GM18868 (cell line): ENCODE measurements around the gene IL32.
"Not testable (repeated sequence)": the region's sequence is repeated elsewhere in the genome, so short reads cannot be mapped to it uniquely, and the experiment has no call there.

ENCODE experiments used
- ATAC-seq: cut with Tn5 transposase; IDR thresholded peaks from one replicate; pipeline ENCODE4 v1.9.1; 2021; ENCODE audit warnings: mild to moderate bottlenecking, moderate library complexity; ENCODE audit not compliant: unreplicated experiment

IL32 gene

DNA sequence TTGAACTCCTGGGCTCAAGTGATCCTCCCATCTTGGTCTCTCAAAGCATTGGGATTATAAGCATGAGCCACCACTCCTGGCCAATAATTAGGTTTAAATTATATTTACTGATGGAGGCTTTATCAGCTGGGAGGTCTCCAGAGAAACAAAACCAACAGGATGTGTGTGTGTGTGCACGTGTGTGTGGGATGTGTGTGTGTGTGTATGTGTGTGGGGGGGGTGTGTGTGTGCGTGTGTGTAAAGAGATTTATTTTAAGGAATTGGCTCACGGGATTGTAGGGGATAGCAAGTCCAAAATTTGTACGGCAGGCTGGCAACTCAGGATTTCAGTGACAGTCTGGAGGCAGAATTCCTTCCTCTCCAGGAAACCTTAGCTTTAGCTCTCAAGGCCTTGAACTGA lies 14.4 kb upstream of the IL32 start:
- no peak for ATAC-seq

DNA sequence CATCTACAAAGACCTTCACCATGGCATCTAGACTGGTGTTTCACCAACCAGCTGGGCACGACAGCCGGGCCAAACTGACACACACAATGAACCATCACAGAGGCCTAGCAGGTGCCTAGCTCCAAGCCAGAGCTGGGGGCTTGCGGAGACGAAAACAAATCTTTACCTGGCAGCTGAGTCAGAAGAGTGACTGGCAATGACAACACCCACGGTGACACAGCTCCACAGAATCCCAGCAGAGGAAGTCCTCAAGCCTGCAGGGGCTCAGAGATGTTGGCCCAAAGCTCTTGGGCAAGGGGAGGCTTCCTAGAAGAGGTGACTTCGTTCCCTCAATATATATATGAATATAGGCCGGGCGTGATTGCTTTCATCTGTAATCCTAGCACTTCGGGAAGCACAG lies 13.9 kb upstream of the IL32 start:
- ATAC-seq, result no peak

GRCh38 chr16:3052571-3053329 lies 12.7 kb upstream of the IL32 start:
- ATAC-seq, result not testable (repeated sequence)

GRCh38 chr16:3053330-3053710 lies 12.1 kb upstream of the IL32 start:
- ATAC-seq, result not testable (repeated sequence)

GRCh38 chr16:3054965-3055733 lies 10.3 kb upstream of the IL32 start:
- no peak for ATAC-seq

DNA sequence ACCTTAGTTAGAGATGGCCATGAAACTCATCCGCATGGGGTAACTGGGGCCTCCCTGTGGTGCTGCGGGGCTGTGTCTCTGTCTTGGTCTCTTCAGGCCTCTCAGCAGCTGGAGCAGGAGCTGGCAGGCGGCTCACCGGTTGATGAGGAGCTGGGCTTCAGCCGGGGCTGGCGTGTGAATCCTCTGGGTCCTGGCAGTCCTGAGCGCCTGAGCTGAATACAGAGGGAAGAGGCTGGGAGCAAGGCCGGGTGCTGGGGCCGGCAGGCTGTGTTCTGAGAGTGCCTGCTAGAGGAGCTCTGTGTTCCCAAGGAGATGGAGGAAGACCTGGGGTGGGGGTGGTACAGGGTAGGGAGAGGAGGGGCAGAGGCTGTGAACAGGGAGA lies 9.7 kb upstream of the IL32 start:
- not testable (repeated sequence) for ATAC-seq

DNA sequence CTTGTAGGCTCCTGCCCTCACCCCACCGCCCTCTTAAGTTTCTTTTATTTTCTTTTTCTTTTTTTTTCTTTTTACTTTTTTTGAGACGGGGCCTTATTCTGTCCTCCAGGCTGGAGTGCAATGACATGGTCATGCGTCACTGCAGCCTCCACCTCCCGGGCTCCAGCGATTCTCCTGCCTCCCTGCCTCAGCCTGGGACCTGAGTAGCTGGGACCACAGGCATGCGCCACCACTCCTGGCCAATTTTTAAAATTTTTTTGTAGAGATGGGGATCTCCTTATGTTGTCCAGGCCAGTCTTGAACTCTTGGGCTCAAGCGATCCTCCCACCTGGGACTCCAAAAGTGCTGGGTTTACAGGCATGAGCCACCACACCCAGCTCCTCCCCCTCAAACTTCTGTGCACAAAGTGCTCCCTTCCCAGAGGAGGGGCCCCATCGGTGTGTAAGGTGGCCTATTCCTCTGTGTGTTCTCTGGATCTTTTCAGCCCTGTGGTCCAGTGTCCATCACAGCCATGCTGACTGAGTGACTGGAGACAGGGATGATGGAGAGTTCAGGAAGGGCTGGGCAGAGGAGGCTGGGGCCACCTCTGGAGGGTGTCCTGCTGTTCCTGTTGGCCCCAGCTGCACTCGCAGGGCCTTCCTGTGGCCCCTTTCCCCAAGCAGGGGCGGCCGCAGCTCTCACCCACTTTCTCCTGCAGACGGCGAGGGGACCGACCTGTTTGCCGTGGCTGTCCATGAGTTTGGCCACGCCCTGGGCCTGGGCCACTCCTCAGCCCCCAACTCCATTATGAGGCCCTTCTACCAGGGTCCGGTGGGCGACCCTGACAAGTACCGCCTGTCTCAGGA lies 8.9 kb upstream of the IL32 start:
- no peak for ATAC-seq

DNA sequence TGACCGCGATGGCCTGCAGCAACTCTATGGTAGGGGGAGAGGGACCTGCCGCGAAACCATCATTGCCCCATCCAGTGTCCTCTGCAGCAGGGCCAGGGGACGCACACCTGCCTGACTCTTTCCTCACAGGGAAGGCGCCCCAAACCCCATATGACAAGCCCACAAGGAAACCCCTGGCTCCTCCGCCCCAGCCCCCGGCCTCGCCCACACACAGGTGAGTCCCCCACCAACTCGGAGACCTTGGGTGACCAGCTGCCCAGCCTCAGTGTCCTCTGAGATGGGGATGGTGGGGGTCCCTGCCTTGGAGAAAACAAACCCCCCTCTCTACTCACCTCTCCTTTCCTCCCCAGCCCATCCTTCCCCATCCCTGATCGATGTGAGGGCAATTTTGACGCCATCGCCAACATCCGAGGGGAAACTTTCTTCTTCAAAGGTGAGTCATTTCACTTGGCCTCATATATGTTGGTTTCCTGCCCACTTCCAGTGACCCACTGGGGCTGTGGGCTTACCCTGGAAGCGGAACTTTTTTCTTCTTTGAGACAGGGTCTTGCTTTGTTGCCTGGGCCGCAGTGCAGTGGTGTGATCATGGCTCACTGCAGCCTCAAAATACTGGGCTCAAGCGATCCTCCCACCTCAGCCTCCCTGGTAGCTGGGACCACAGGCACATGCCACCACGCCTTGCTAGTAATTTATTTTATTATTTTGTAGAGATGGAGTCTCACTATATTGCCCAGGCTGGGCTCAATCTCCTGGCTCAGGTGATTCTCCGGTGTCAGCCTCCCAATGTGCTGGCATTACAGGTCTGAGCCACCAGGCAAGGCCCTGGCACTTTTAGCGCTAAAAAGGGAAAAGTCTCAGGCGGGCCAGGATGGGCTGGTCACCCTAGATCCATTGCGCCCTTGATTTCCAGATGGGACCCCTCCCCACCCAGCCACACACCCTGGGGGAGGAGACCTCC lies 8.0 kb upstream of the IL32 start:
- no peak for ATAC-seq

- ATAC-seq, result no peak
Observed at GRCh38 chr16:3058139-3059030, 7.1 kb upstream of the IL32 start.

DNA sequence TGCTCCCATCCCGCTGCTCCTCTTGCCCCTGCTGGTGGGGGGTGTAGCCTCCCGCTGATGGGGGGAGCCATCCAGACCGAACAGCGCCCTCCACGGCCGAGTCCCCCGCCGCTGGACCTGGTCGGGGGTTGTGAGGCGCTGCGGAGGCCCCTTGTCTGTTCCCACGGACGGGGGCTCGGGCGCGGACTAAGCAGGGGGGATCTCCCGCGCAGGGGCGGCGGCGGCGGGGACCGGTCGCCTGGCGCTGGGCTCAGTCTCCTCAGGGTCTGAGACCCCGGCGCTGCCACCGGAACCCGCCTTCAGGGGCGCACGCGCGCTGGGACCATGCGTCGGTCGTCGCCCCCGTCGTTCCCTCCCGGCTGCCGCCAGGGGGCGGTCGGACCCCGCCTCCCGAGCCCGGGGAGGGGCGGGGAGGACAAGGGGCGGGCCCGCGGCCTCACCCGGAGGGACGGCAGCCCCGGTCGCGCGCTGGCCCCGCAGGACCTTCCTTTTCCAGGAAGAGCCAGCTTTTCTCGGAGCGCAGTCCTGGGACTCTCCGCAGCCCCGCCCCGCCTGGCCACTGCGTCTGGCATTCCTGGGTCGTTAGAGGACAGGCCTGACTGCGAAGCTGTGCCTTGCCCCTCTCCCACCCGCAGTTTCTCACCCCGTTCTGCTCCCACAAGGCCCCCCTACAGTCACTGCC lies 6.3 kb upstream of the IL32 start:
- peak; percentile 79 for ATAC-seq

GRCh38 chr16:3059723-3060242 lies 5.7 kb upstream of the IL32 start:
- ATAC-seq, result no peak

GRCh38 chr16:3060339-3061127 lies 4.9 kb upstream of the IL32 start:
- no peak for ATAC-seq

- no peak for ATAC-seq
Observed at GRCh38 chr16:3062553-3062952, 2.9 kb upstream of the IL32 start.

DNA sequence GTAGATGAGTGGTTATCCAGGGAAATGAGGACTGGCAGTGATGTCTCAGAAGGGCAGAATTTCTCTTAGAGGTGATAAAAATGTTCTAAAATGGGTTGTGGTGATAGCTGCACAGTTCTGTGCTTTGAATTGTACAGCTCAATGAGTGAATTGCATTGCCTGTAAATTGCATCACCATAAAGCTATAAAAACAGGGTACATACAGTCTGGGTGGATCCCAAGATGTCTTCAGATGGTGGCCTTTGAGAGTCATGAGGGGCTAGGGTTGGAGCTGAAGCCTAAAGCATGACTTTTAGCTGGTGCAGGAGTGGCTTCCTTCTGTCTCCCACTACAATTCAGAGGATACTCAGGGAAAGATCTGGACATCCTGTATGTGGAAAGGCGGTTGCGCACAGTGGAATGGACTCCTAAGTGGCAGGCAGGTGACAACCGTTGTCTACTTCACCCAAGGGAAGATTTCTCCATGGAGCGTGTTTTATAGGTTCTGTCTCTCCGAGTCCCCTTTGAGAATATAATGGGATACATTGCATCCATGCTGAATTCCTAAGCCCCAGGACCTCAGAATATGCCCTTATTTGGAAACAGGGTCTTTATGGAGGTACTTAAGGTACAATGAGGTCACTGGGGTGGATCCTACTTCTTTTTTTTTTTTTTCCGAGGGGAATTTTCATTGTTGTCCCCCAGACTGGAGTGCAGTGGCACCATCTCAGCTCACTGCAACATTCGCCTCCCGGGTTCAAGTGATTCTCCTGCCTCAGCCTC lies 1.6 kb upstream of the IL32 start:
- no peak for ATAC-seq

GRCh38 chr16:3065742-3066439 lies 451 bp downstream of the IL32 start:
- no peak for ATAC-seq

GRCh38 chr16:3066440-3066748 lies 954 bp downstream of the IL32 start:
- no peak for ATAC-seq

DNA sequence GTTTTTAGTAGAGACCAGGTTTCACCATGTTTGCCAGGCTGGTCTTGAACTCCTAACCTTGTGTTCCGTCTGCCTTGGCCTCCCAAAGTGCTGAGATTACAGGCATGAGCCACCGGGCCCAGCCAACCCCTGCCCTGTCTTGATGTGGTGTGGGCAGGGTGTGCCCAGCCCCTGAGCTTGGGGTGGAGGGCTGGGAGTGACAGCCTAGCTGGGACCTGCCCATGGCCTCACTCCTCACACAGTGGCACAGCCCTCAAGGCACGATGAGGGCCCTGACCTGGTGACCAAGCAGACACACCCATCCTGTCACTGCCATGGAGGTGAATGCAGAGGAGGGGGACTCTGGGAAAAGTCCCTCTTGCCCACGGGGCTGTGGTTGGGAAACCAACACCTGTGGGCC lies 3.0 kb downstream of the IL32 start:
- ATAC-seq, result no peak
